Glutamatergic neuron (in vitro differentiated cells): ENCODE results near the gene ACKR1. TPM values are rescaled to one million over a fixed set of nuclear protein-coding genes. Genes with fewer than 3 reads are reported as not detected.
A peak's percentile ranks its signal among the peaks of the same experiment; 100 is the strongest.

Source experiments
- DNase-seq: peaks from one replicate; pipeline ENCODE4 v3.0.0; 2022
- H3K27ac Mint-ChIP-seq: one replicate; pipeline ENCODE4 v1.8.0; 2020; ENCODE audit warnings: mild to moderate bottlenecking, mixed read lengths, inconsistent platforms; ENCODE audit not compliant: unreplicated experiment
- H3K27me3 Mint-ChIP-seq: one replicate; pipeline ENCODE4 v1.8.0; 2020; ENCODE audit warnings: mild to moderate bottlenecking, moderate library complexity, mixed read lengths, inconsistent platforms; ENCODE audit not compliant: unreplicated experiment
- H3K36me3 Mint-ChIP-seq: one replicate; pipeline ENCODE4 v1.8.0; 2020; ENCODE audit warnings: mild to moderate bottlenecking, mixed read lengths, inconsistent platforms; ENCODE audit not compliant: unreplicated experiment
- H3K4me1 Mint-ChIP-seq: one replicate; pipeline ENCODE4 v1.8.0; 2020; ENCODE audit warnings: mild to moderate bottlenecking, low read depth, mixed read lengths, inconsistent platforms; ENCODE audit not compliant: unreplicated experiment
- H3K4me3 Mint-ChIP-seq: one replicate; pipeline ENCODE4 v1.8.0; 2020; ENCODE audit warnings: mild to moderate bottlenecking, mixed read lengths, inconsistent platforms; ENCODE audit not compliant: unreplicated experiment
- H3K9me3 Mint-ChIP-seq: one replicate; pipeline ENCODE4 v1.8.0; 2020; ENCODE audit warnings: mild to moderate bottlenecking, moderate library complexity, mixed read lengths, inconsistent platforms; ENCODE audit not compliant: unreplicated experiment
- total RNA-seq: library from RNA; stranded (reverse); fragmentation: NEBNext Ultra II Directional; extraction: Animal tissue kit (Norgen Biotek cat#: 25700); gene quantifications from one replicate; pipeline ENCODE4 v1.2.1, GENCODE V29; 2021; ENCODE audit not compliant: unreplicated experiment
- TF ChIP-seq, protein P1 (sequence below): fragments of 200-600 bp; sonication (generic); IDR thresholded peaks from one replicate; pipeline ENCODE4 v1.5.0; 2021; ENCODE audit not compliant: partially characterized antibody, unreplicated experiment

ACKR1 gene
- total RNA-seq, 1 donor from 2014 or later: 13.5 TPM

DNA sequence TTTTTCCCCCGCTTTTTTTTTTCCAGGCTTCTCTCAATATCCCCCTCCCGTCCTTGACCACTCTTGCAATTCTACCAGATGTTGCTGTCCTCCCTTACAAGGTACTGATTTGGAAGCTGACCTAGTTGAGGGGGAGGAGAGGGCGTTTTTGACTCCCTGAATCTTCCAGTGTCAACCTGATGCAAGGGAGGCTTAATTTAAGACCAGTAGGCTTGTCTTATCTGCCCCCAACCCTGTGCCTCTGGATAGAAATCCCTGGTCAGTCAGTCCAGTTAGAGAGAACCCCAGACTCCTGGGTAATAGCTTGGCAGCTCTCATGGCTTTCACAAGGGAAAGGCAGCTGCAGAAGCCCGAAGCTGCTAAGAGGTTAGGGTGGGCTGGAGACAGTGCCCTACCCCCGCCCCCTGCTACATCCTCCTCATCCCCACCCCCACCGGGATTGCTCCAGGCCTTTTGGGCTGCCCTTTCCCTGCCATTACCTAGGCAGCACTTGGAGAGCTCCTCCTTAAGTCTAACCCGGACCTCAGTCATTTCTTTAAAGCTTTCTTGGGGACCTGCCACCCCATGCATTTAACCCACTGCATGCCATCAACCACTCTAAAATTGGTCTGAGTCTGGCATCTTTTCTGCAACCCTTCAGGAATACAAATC, 3.6 kb downstream of the ACKR1 start:
- Mint-ChIP-seq H3K4me1 (peaks cover 39% of the 10 kb centered on the region), H3K9me3 (peaks cover 14% of the 10 kb centered on the region), H3K36me3 (no peaks in the 10 kb centered on the region), H3K4me3 (peak overlapping the region; percentile 14), H3K27ac (no peak overlapping the region), H3K27me3 (peaks cover 14% of the 10 kb centered on the region)
- TF ChIP-seq, protein P1, sequence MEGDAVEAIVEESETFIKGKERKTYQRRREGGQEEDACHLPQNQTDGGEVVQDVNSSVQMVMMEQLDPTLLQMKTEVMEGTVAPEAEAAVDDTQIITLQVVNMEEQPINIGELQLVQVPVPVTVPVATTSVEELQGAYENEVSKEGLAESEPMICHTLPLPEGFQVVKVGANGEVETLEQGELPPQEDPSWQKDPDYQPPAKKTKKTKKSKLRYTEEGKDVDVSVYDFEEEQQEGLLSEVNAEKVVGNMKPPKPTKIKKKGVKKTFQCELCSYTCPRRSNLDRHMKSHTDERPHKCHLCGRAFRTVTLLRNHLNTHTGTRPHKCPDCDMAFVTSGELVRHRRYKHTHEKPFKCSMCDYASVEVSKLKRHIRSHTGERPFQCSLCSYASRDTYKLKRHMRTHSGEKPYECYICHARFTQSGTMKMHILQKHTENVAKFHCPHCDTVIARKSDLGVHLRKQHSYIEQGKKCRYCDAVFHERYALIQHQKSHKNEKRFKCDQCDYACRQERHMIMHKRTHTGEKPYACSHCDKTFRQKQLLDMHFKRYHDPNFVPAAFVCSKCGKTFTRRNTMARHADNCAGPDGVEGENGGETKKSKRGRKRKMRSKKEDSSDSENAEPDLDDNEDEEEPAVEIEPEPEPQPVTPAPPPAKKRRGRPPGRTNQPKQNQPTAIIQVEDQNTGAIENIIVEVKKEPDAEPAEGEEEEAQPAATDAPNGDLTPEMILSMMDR: no peak
- DNase-seq: no peak

DNA sequence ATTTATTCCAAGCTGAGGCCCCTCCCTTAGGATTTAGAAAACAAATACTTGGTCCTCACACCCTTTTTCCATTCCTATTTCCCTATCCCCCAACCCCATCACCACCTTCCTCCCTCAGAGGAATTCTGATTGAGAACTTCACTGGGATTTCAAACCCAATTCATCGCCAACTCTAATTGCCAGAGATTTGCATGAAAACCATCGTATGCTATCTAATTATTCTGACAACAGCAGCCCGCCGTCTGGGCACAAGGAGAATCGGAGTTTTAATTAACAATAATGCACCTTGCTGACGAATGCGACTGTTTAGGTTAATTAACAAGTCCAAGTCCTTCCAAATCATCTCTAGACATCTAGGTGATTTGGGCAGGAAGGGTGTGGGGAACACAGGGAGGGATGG, 4.4 kb downstream of the ACKR1 start:
- H3K27me3 Mint-ChIP-seq: peaks cover 11% of the 10 kb centered on the region
- H3K27ac Mint-ChIP-seq: no peak overlapping the region
- peaks cover 11% of the 10 kb centered on the region for H3K9me3 Mint-ChIP-seq
- no peak for DNase-seq
- TF ChIP-seq, protein P1: no peak
- H3K4me1 Mint-ChIP-seq: peaks cover 38% of the 10 kb centered on the region
- no peaks in the 10 kb centered on the region for H3K36me3 Mint-ChIP-seq
- H3K4me3 Mint-ChIP-seq: no peak overlapping the region

DNA sequence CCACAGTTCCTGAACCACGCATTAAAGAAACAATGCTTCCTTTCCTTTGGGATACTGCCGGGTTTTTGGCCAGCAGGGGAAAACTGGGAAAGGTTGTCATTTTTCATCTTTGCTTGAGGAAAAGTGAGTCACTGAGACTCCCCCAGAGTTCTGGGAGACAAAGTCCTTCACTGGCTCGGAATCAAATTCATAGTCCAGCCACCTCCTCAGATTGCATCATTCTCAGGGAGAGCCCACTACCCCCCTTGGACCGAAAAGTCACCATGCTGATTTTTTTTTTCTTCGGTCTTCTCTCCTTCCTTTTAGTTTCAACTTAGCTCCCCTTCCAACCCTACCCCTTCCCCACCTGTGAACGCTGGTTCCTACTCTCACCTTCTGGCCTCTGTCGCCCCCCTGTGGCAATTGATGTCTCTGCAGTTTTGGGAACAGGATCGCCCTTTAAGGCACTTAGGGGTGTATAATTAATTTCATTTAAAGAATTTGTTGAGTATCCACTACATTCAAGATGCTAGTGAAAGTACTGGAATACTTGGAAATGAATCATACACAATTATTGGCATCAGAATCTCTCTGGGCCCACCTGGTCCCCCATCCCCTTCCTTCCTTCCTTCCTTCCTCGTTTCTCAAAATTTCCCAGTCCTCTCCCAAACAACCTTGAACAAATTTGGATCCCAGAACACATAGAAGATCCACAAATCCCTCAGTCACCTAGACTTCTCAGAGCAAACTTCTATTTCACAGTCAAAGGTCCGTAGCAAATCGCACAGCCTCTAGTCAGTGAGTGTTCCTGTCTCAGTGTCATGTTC, 6.9 kb downstream of the ACKR1 start:
- H3K27ac Mint-ChIP-seq: no peak overlapping the region
- H3K9me3 Mint-ChIP-seq: peaks cover 3% of the 10 kb centered on the region
- H3K4me1 Mint-ChIP-seq: peaks cover 37% of the 10 kb centered on the region
- H3K36me3 Mint-ChIP-seq: no peaks in the 10 kb centered on the region
- peaks cover 9% of the 10 kb centered on the region for H3K27me3 Mint-ChIP-seq
- H3K4me3 Mint-ChIP-seq: no peak overlapping the region
- DNase-seq: peak; percentile 74
- TF ChIP-seq, protein P1: peak; percentile 95

DNA sequence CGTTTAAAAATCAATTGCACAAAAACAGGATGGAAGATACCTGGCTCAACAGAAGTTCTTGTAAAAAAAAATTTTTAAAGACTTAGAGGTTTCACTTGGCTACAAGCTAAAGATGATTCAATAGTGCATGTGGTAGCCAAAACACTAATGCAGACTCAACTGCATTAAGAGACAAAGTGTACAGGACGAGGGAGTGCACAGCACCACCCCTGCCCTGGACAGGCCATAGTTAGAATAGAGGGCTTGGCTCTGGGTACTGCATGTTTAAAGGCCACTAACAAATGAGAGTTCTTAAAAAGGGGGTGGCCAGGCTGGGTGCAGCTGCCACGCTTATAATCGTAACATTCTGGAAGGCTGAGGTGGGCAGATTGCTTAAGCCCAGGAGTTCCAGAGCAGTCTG, 7.9 kb downstream of the ACKR1 start:
- TF ChIP-seq, protein P1: no peak
- Mint-ChIP-seq H3K27ac (no peak overlapping the region), H3K4me1 (peaks cover 27% of the 10 kb centered on the region), H3K27me3 (peaks cover 4% of the 10 kb centered on the region), H3K4me3 (no peak overlapping the region), H3K36me3 (no peaks in the 10 kb centered on the region), H3K9me3 (no peaks in the 10 kb centered on the region)
- no peak for DNase-seq

DNA sequence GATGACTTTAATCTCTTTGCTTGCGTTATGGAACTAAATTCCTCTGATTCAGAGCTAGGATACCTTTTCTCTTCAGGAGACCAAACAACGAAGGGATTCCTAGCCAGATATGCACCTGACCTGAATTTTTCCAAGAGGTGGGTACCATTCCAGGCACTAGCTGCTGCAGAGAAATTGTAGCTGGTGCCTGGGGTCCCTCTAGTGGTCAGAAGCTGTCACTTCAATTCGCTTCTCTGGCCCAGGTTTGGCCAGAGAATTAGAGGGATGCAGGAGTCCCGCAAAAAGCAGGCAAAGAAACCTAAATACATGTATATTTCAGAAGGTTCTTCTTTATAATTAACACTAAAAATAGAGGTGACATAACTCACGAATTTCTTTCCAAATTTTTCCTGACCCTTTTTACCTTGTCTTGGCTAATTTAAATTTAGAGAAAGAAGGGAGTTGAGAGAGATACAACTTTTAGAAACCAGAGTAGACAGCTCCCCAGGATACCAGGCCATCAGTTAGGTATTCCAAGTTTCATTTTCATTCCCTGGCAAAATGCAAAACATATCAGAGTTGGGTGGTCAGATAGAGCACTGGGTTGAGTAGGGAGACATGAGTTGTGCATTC, 9.6 kb downstream of the ACKR1 start:
- Mint-ChIP-seq H3K9me3 (no peaks in the 10 kb centered on the region), H3K27ac (no peak overlapping the region), H3K36me3 (no peaks in the 10 kb centered on the region), H3K27me3 (peaks cover 2% of the 10 kb centered on the region), H3K4me1 (peaks cover 19% of the 10 kb centered on the region), H3K4me3 (no peak overlapping the region)
- DNase-seq: peak; percentile 63
- TF ChIP-seq, protein P1: peak; percentile 96
